ENCODE measurements around the gene DHRS1. TPM values are rescaled to one million over a fixed set of nuclear protein-coding genes. Genes with fewer than 3 reads are reported as not detected.

The DHRS1 gene
- polyA plus RNA-seq, 1 donor from 2014 or later, result 16.2 TPM

Other genes starting within 250 kb of the DHRS1 start
- 7.1 TPM for gene CARMIL3, start 247.8 kb downstream of the DHRS1 start, polyA plus RNA-seq (ENCODE audit: insufficient read depth, low read depth, low replicate concordance)
- 20.6 TPM for gene CPNE6, start 228.2 kb downstream of the DHRS1 start, polyA plus RNA-seq (ENCODE audit: insufficient read depth, low read depth, low replicate concordance)
- gene PCK2, start 205.5 kb downstream of the DHRS1 start, polyA plus RNA-seq (ENCODE audit: insufficient read depth, low read depth, low replicate concordance), result 95.9 TPM
- gene DCAF11, start 185.0 kb downstream of the DHRS1 start, polyA plus RNA-seq (ENCODE audit: insufficient read depth, low read depth, low replicate concordance), result 125 TPM
- gene NRL, start 184.8 kb downstream of the DHRS1 start, polyA plus RNA-seq (ENCODE audit: insufficient read depth, low read depth, low replicate concordance), result 5.5 TPM
- gene FITM1, start 169.1 kb downstream of the DHRS1 start, polyA plus RNA-seq (ENCODE audit: insufficient read depth, low read depth, low replicate concordance), result 2.5 TPM
- gene PSME1, start 163.6 kb downstream of the DHRS1 start, polyA plus RNA-seq (ENCODE audit: insufficient read depth, low read depth, low replicate concordance), result 179 TPM
- gene EMC9, start 158.2 kb downstream of the DHRS1 start, polyA plus RNA-seq (ENCODE audit: insufficient read depth, low read depth, low replicate concordance), result 57.5 TPM
- gene PSME2, start 153.2 kb downstream of the DHRS1 start, polyA plus RNA-seq (ENCODE audit: insufficient read depth, low read depth, low replicate concordance), result 124 TPM
- gene RNF31, start 152.3 kb downstream of the DHRS1 start, polyA plus RNA-seq (ENCODE audit: insufficient read depth, low read depth, low replicate concordance), result 43.0 TPM
- gene IRF9, start 138.5 kb downstream of the DHRS1 start, polyA plus RNA-seq (ENCODE audit: insufficient read depth, low read depth, low replicate concordance), result 42.6 TPM
- 86.7 TPM for gene REC8, start 127.7 kb downstream of the DHRS1 start, polyA plus RNA-seq (ENCODE audit: insufficient read depth, low read depth, low replicate concordance)
- gene IPO4, start 111.0 kb downstream of the DHRS1 start, polyA plus RNA-seq (ENCODE audit: insufficient read depth, low read depth, low replicate concordance), result 20.8 TPM
- 57.8 TPM for gene TM9SF1, start 104.3 kb downstream of the DHRS1 start, polyA plus RNA-seq (ENCODE audit: insufficient read depth, low read depth, low replicate concordance)
- gene TSSK4, start 94.1 kb downstream of the DHRS1 start, polyA plus RNA-seq (ENCODE audit: insufficient read depth, low read depth, low replicate concordance), result not detected
- 111 TPM for gene CHMP4A, start 86.3 kb downstream of the DHRS1 start, polyA plus RNA-seq (ENCODE audit: insufficient read depth, low read depth, low replicate concordance)
- gene MDP1, start 83.7 kb downstream of the DHRS1 start, polyA plus RNA-seq (ENCODE audit: insufficient read depth, low read depth, low replicate concordance), result 40.2 TPM
- 330 TPM for gene NEDD8, start 67.4 kb downstream of the DHRS1 start, polyA plus RNA-seq (ENCODE audit: insufficient read depth, low read depth, low replicate concordance)
- gene GMPR2, start 66.9 kb downstream of the DHRS1 start, polyA plus RNA-seq (ENCODE audit: insufficient read depth, low read depth, low replicate concordance), result 71.7 TPM
- gene TINF2, start 57.2 kb downstream of the DHRS1 start, polyA plus RNA-seq (ENCODE audit: insufficient read depth, low read depth, low replicate concordance), result 105 TPM
- 1.8 TPM for gene TGM1, start 36.6 kb downstream of the DHRS1 start, polyA plus RNA-seq (ENCODE audit: insufficient read depth, low read depth, low replicate concordance)
- 43.0 TPM for gene RABGGTA, start 28.2 kb downstream of the DHRS1 start, polyA plus RNA-seq (ENCODE audit: insufficient read depth, low read depth, low replicate concordance)
- gene NOP9, start 70 bp upstream of the DHRS1 start, polyA plus RNA-seq (ENCODE audit: insufficient read depth, low read depth, low replicate concordance), result 35.4 TPM
- 26.2 TPM for gene CIDEB, start 8.2 kb upstream of the DHRS1 start, polyA plus RNA-seq (ENCODE audit: insufficient read depth, low read depth, low replicate concordance)
- 3.0 TPM for gene LTB4R2, start 10.4 kb upstream of the DHRS1 start, polyA plus RNA-seq (ENCODE audit: insufficient read depth, low read depth, low replicate concordance)
- 10.4 TPM for gene LTB4R, start 11.7 kb upstream of the DHRS1 start, polyA plus RNA-seq (ENCODE audit: insufficient read depth, low read depth, low replicate concordance)
- 1.8 TPM for gene ADCY4, start 35.3 kb upstream of the DHRS1 start, polyA plus RNA-seq (ENCODE audit: insufficient read depth, low read depth, low replicate concordance)
- gene RIPK3, start 40.2 kb upstream of the DHRS1 start, polyA plus RNA-seq (ENCODE audit: insufficient read depth, low read depth, low replicate concordance), result 0.44 TPM
- 11.6 TPM for gene NFATC4, start 68.4 kb upstream of the DHRS1 start, polyA plus RNA-seq (ENCODE audit: insufficient read depth, low read depth, low replicate concordance)
- gene NYNRIN, start 99.2 kb upstream of the DHRS1 start, polyA plus RNA-seq (ENCODE audit: insufficient read depth, low read depth, low replicate concordance), result 6.4 TPM
- 3.3 TPM for gene CBLN3, start 129.9 kb upstream of the DHRS1 start, polyA plus RNA-seq (ENCODE audit: insufficient read depth, low read depth, low replicate concordance)
- gene KHNYN, start 130.2 kb upstream of the DHRS1 start, polyA plus RNA-seq (ENCODE audit: insufficient read depth, low read depth, low replicate concordance), result 22.3 TPM
- gene SDR39U1, start 143.0 kb upstream of the DHRS1 start, polyA plus RNA-seq (ENCODE audit: insufficient read depth, low read depth, low replicate concordance), result 125 TPM
- gene CMA1, start 208.5 kb upstream of the DHRS1 start, polyA plus RNA-seq (ENCODE audit: insufficient read depth, low read depth, low replicate concordance), result not detected